GM23248 (cell line): ENCODE results near the gene PCF11. TPM values are rescaled to one million over a fixed set of nuclear protein-coding genes. Genes with fewer than 3 reads are reported as not detected.

Experiments used
- DNase-seq: peaks from one replicate; pipeline ENCODE4 v3.0.0-alpha.2; 2015
- H2AFZ ChIP-seq: fragments of 200-600 bp; sonication (generic); 2 replicates; pipeline ENCODE4 v1.6.1; 2016; ENCODE audit warnings: antibody characterized with exemption
- H3F3A ChIP-seq: fragments of 200-600 bp; sonication (generic); 2 replicates; pipeline ENCODE4 v1.6.1; 2016; ENCODE audit warnings: mild to moderate bottlenecking, antibody characterized with exemption, mixed run types; ENCODE audit not compliant: insufficient read depth
- H3K27ac ChIP-seq: fragments of 200-600 bp; sonication (generic); 2 replicates; pipeline ENCODE4 v1.5.1; 2016; ENCODE audit warnings: mild to moderate bottlenecking
- H3K27me3 ChIP-seq: fragments of 200-600 bp; sonication (generic); replicated peaks from 2 replicates; pipeline ENCODE4 v1.6.1; 2016; ENCODE audit warnings: mild to moderate bottlenecking; ENCODE audit not compliant: insufficient read depth
- H3K36me3 ChIP-seq: fragments of 200-600 bp; sonication (generic); 2 replicates; pipeline ENCODE4 v1.6.1; 2016; ENCODE audit warnings: low read depth, mild to moderate bottlenecking
- H3K4me1 ChIP-seq: fragments of 200-600 bp; sonication (generic); 2 replicates; pipeline ENCODE4 v1.6.1; 2016; ENCODE audit warnings: mild to moderate bottlenecking; ENCODE audit not compliant: insufficient read depth
- H3K4me2 ChIP-seq: fragments of 200-600 bp; sonication (generic); one replicate; pipeline ENCODE4 v1.6.1; 2016; ENCODE audit warnings: mild to moderate bottlenecking; ENCODE audit not compliant: unreplicated experiment
- H3K4me3 ChIP-seq: fragments of 200-600 bp; sonication (generic); 2 replicates; pipeline ENCODE4 v1.5.1; 2016; ENCODE audit warnings: mild to moderate bottlenecking
- H3K79me2 ChIP-seq: fragments of 200-600 bp; sonication (generic); 2 replicates; pipeline ENCODE4 v1.6.1; 2016; ENCODE audit warnings: mild to moderate bottlenecking; ENCODE audit not compliant: insufficient read depth
- H3K9ac ChIP-seq: fragments of 200-600 bp; sonication (generic); 2 replicates; pipeline ENCODE4 v1.6.1; 2016; ENCODE audit warnings: mild to moderate bottlenecking
- H3K9me2 ChIP-seq: fragments of 200-600 bp; sonication (generic); 2 replicates; pipeline ENCODE4 v1.6.1; 2016; ENCODE audit warnings: mixed run types, mild to moderate bottlenecking, moderate library complexity; ENCODE audit not compliant: insufficient read depth
- H3K9me3 ChIP-seq: fragments of 200-600 bp; sonication (generic); one replicate; pipeline ENCODE4 v1.6.1; 2017; ENCODE audit warnings: low read depth
- H4K20me1 ChIP-seq: fragments of 200-600 bp; sonication (generic); 2 replicates; pipeline ENCODE4 v1.6.0; 2016; ENCODE audit not compliant: insufficient read depth
- EZH2 ChIP-seq: fragments of 200-600 bp; sonication (generic); IDR thresholded peaks from 2 replicates; pipeline ENCODE4 v1.6.1; 2018; ENCODE audit warnings: antibody characterized with exemption, mild to moderate bottlenecking; ENCODE audit not compliant: insufficient read depth, poor library complexity, severe bottlenecking
- EZH2phosphoT487 ChIP-seq: fragments of 200-600 bp; sonication (generic); IDR thresholded peaks from 2 replicates; pipeline ENCODE4 v1.6.1; 2018; ENCODE audit warnings: antibody characterized with exemption, moderate library complexity, mild to moderate bottlenecking, low read depth; ENCODE audit not compliant: insufficient read depth
- WGBS, 2 experiments: methylation state at CpG; one replicate each; pipeline ENCODE4 v1.1.6; 2015 to 2017; ENCODE audit warnings: low lambda C conversion rate in 2 of 2, low coverage in 1 of 2; ENCODE audit errors: missing lambda C conversion rate in 2 of 2; 5-methylcytosine and 5-hydroxymethylcytosine counted together
- in situ Hi-C: fragments of 300-500 bp; cut with MboI; formaldehyde crosslinking; loops from 2 replicates; pipeline ENCODE4 v1.15.0; 2020
- polyA plus RNA-seq: library from polyadenylated mRNA; unstranded; fragments of >200 nt; fragmentation: Nextera tagmentation; extraction: Ambion mirVana; gene quantifications from 2 replicates; pipeline ENCODE4 v1.2.1, GENCODE V29; 2016
- total RNA-seq: library from RNA; depleted of rRNA; stranded (reverse); fragments of >200 nt; shearing (Covaris generic); gene quantifications from 2 replicates; pipeline ENCODE4 v1.2.3, GENCODE V29; 2014

The PCF11 gene
- total and polyA plus RNA-seq, 2 experiments from 2014 or later, result 9.1 to 19.7 TPM

GRCh38 chr11:83139310-83139709 lies 17.6 kb upstream of the PCF11 start:
- Histone ChIP-seq H3K4me3 (no peak overlapping the region), H3K4me1 (no peaks in the 10 kb centered on the region), H3F3A (no peaks in the 10 kb centered on the region), H3K27me3 (no peaks in the 10 kb centered on the region), H3K27ac (no peak overlapping the region), H3K9me2 (no peaks in the 10 kb centered on the region), H3K36me3 (no peaks in the 10 kb centered on the region), H3K9me3 (no peaks in the 10 kb centered on the region), H3K9ac (no peak overlapping the region), H3K4me2 (no peak overlapping the region), H4K20me1 (no peaks in the 10 kb centered on the region), H2AFZ (no peak overlapping the region), H3K79me2 (no peaks in the 10 kb centered on the region)
- TF ChIP-seq EZH2 (no peak), EZH2phosphoT487 (no peak)
- no peak for DNase-seq
- WGBS, 2 experiments, result 76 to 80% methylated on average over 6 of the region's 6 CpGs
- in situ Hi-C loops, result no loop called here

- no peaks in the 10 kb centered on the region for H3K79me2 ChIP-seq
- no peaks in the 10 kb centered on the region for H3K9me3 ChIP-seq
- no peak overlapping the region for H3K4me3 ChIP-seq
- no peak overlapping the region for H2AFZ ChIP-seq
- H3K27me3 ChIP-seq, result no peaks in the 10 kb centered on the region
- WGBS, 2 experiments, result 85 to 86% methylated on average over 11 of the region's 11 CpGs
- no peaks in the 10 kb centered on the region for H3K4me1 ChIP-seq
- no peak overlapping the region for H3K4me2 ChIP-seq
- no peak for TF ChIP-seq EZH2
- TF ChIP-seq EZH2phosphoT487, result no peak
- no peaks in the 10 kb centered on the region for H3F3A ChIP-seq
- in situ Hi-C loops, result no loop called here
- H3K36me3 ChIP-seq, result no peaks in the 10 kb centered on the region
- DNase-seq, result no peak
- no peaks in the 10 kb centered on the region for H4K20me1 ChIP-seq
- H3K27ac ChIP-seq, result no peak overlapping the region
- no peaks in the 10 kb centered on the region for H3K9me2 ChIP-seq
- H3K9ac ChIP-seq, result no peak overlapping the region
Measured at GRCh38 chr11:83140691-83141455, 16.1 kb upstream of the PCF11 start.

DNA sequence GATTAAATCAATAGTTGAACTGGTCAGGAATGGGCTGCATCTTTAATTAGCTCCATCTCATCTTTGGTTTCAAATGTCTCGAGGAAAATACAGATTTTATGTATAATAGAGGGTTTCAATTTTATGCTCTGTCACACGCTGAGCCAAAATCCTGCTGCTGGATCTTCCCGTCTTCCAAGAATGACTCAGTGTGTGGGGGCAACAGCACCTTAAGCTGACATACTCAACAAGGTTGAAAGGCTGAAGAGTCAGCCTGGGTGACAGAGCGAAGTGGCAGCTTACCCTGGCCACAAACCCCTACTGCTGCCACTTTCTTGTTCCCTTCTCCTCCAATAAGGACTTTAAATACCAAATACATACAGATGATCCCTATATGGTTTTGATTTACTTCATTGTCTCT lies 9.0 kb upstream of the PCF11 start:
- Histone ChIP-seq H3K79me2 (no peaks in the 10 kb centered on the region), H4K20me1 (no peaks in the 10 kb centered on the region), H3K4me2 (no peak overlapping the region), H3F3A (no peaks in the 10 kb centered on the region), H3K27me3 (no peaks in the 10 kb centered on the region), H2AFZ (peak overlapping the region; percentile 12; the same call in 1 of the 2 replicates), H3K36me3 (no peaks in the 10 kb centered on the region), H3K27ac (no peak overlapping the region), H3K4me3 (no peak overlapping the region), H3K9me3 (no peaks in the 10 kb centered on the region), H3K9ac (no peak overlapping the region), H3K4me1 (no peaks in the 10 kb centered on the region), H3K9me2 (no peaks in the 10 kb centered on the region)
- in situ Hi-C loops, result no loop called here
- WGBS, 2 experiments, result 39 to 42% methylated on average over 4 of the region's 4 CpGs
- TF ChIP-seq EZH2 (no peak), EZH2phosphoT487 (no peak)
- DNase-seq, result peak; percentile 54

GRCh38 chr11:83150450-83150849 lies 6.5 kb upstream of the PCF11 start:
- Histone ChIP-seq H3K4me1 (no peaks in the 10 kb centered on the region), H4K20me1 (no peaks in the 10 kb centered on the region), H3K9me2 (no peaks in the 10 kb centered on the region), H2AFZ (no peak overlapping the region), H3K27ac (no peak overlapping the region), H3K27me3 (no peaks in the 10 kb centered on the region), H3K9me3 (no peaks in the 10 kb centered on the region), H3K79me2 (no peaks in the 10 kb centered on the region), H3K4me3 (no peak overlapping the region), H3F3A (0 out of 2 replicates have a peak, but pooled peaks cover 3% of the 10 kb centered on the region), H3K36me3 (no peaks in the 10 kb centered on the region), H3K4me2 (no peak overlapping the region), H3K9ac (no peak overlapping the region)
- 95 to 100% methylated on average over 2 of the region's 2 CpGs for WGBS, 2 experiments
- in situ Hi-C loops, result no loop called here
- no peak for DNase-seq
- TF ChIP-seq EZH2phosphoT487, result no peak
- no peak for TF ChIP-seq EZH2
